ENCODE results near the gene KYAT1. TPM values are rescaled to one million over a fixed set of nuclear protein-coding genes. Genes with fewer than 3 reads are reported as not detected.

Gene KYAT1
- total and polyA plus RNA-seq, 2 of the 8 experiments (the other 6 are each of a cell fraction or from before 2014, with no cell fraction given) = 30.4 to 42.2 TPM

DNA sequence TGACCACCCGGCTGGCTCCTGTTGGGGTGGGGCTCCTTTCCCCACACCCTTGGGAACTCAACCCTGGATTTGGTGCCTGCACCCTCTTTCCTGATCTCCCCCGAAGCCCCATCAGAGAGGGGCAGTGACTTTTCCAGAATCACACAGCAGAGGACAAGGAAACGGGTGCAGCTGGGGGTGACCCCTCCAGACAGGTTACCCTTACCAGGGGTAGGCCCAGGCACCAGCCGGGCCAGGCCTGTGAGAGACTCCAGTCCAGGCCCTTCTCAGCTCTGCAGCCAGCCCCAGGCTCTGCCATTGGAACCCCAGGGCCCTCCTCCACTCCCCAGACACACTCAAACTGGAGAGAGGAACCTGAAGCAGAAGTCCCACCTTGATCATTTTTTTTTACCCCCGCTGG lies 20.1 kb upstream of the KYAT1 start:
- peaks cover 3 to 61% of the 10 kb centered on the region in 2 experiments; a peak in 3 of 4 replicates for H3K79me2 ChIP-seq (ENCODE audit: control insufficient read depth in 1 of 2, insufficient read depth in 2 of 2, low read length in 2 of 2)
- H3K9ac ChIP-seq (replicated peaks in 1 of 4; ENCODE audit: extremely low read depth in 1 of 4, low read depth in 3 of 4, low read length in 3 of 4) = no peak overlapping the region
- no peak overlapping the region for H4K8ac ChIP-seq (ENCODE audit: extremely low read depth, insufficient read depth, low read length)
- no peak overlapping the region for H2BK5ac ChIP-seq (ENCODE audit: low read depth, low read length)
- peaks cover 0 to 11% (median 2%) of the 10 kb centered on the region in 4 experiments; a peak in 4 of 8 replicates for H3K36me3 ChIP-seq (ENCODE audit: control insufficient read depth in 2 of 4, insufficient read depth in 4 of 4, low read length in 3 of 4)
- H3K4me2 ChIP-seq (ENCODE audit: insufficient read depth in 1 of 2, low read depth in 2 of 2, low read length in 2 of 2) = no peak overlapping the region
- no peak overlapping the region for H2BK20ac ChIP-seq (ENCODE audit: low read length)
- H3K27me3 ChIP-seq (replicated peaks in 1 of 4; ENCODE audit: control insufficient read depth in 3 of 4, extremely low read depth in 1 of 4, insufficient read depth in 3 of 4, low read length in 3 of 4) = no peaks in the 10 kb centered on the region
- FAIRE-seq (no peak), DNase-seq (ENCODE audit: low read depth in 1 of 2, low spot score in 2 of 2) (no peak)
- no peaks in the 10 kb centered on the region for H3K9me3 ChIP-seq (ENCODE audit: insufficient read depth in 2 of 2, low read depth in 1 of 2, low read length in 1 of 2)
- no peak overlapping the region for H2BK15ac ChIP-seq (ENCODE audit: low read length)
- 89% methylated on average over 5 of the region's 5 CpGs; no CpG with 5 or more reads in 1 of the 2 experiments for WGBS, 2 experiments (ENCODE audit: extremely low coverage in 1 of 2, insufficient coverage in 1 of 2, insufficient read length in 1 of 2, insufficient replicate concordance in 2 of 2, low coverage in 1 of 2, low lambda C conversion rate in 2 of 2, missing lambda C conversion rate in 1 of 2)
- CTCF ChIA-PET (ENCODE audit: partially characterized antibody) = no interaction called here
- no peaks in the 10 kb centered on the region for H3K23me2 ChIP-seq (ENCODE audit: low read depth, low read length)
- no peak overlapping the region for H3K14ac ChIP-seq (ENCODE audit: insufficient read length)
- H3K79me1 ChIP-seq (ENCODE audit: low read depth, low read length) = peaks cover 13% of the 10 kb centered on the region
- peaks cover 7 to 12% of the 10 kb centered on the region in 2 experiments for H4K20me1 ChIP-seq (replicated peaks in 1 of 2; ENCODE audit: control insufficient read depth in 1 of 2, insufficient read depth in 2 of 2, low read length in 2 of 2)
- POLR2A ChIA-PET (ENCODE audit: partially characterized antibody) = interaction anchor here (0.7 to 1.6 kb wide), 5 partner anchors 10 to 57 kb away, joined by 3 to 4 read pairs (median 4); no protein-coding TSS in a partner anchor
- no peak overlapping the region for H4K5ac ChIP-seq (ENCODE audit: insufficient read length, low read depth, low read length)
- peaks cover 0 to 4% (median 0%) of the 10 kb centered on the region in 4 experiments; a peak in 1 of 7 replicates for H3K4me1 ChIP-seq (replicated peaks in 1 of 4; ENCODE audit: control insufficient read depth in 3 of 4, insufficient read depth in 4 of 4, low read length in 3 of 4)
- H3K23ac ChIP-seq (ENCODE audit: insufficient read length) = no peak overlapping the region
- no peak overlapping the region for H3K56ac ChIP-seq (replicated peaks; ENCODE audit: insufficient read length, low read depth, low read length)
- no peak overlapping the region for H2BK12ac ChIP-seq (ENCODE audit: low read depth, low read length)
- no peak overlapping the region for H3K27ac ChIP-seq (ENCODE audit: low read depth, low read length)
- no peak overlapping the region for H2AK5ac ChIP-seq (ENCODE audit: low read depth, low read length)
- no peak overlapping the region for H4K91ac ChIP-seq (replicated peaks; ENCODE audit: insufficient read length, low read length)
- H2BK120ac ChIP-seq (replicated peaks; ENCODE audit: low read depth, low read length) = no peak overlapping the region
- H3K4me3 ChIP-seq (ENCODE audit: extremely low read depth in 1 of 4, insufficient read depth in 2 of 4, low read depth in 3 of 4, low read length in 4 of 4) = no peak overlapping the region
- H3K4ac ChIP-seq (replicated peaks; ENCODE audit: insufficient read length, low read depth, low read length) = no peak overlapping the region
- H3K18ac ChIP-seq (ENCODE audit: extremely low read depth, low read length) = no peak overlapping the region
- H2AFZ ChIP-seq (ENCODE audit: low read length) = no peak overlapping the region

Data from H1 (cell line).